Hepatocyte (in vitro differentiated cells): ENCODE measurements around the gene IGFBP6.

Experiments
- EZH2 ChIP-seq: fragments of 200-600 bp; sonication (generic); IDR thresholded peaks from 2 replicates; pipeline ENCODE4 v1.6.1; 2016; ENCODE audit warnings: antibody characterized with exemption, mild to moderate bottlenecking, borderline replicate concordance
- EZH2phosphoT487 ChIP-seq: fragments of 200-600 bp; sonication (generic); IDR thresholded peaks from one replicate; pipeline ENCODE4 v1.6.1; 2018; ENCODE audit warnings: antibody characterized with exemption, mild to moderate bottlenecking, low read depth, moderate library complexity; ENCODE audit not compliant: unreplicated experiment, severe bottlenecking
- TF ChIP-seq, protein P1 (sequence below): fragments of 200-600 bp; sonication (generic); IDR thresholded peaks from 2 replicates; pipeline ENCODE4 v1.5.1; 2016; ENCODE audit warnings: antibody characterized with exemption, mild to moderate bottlenecking; ENCODE audit not compliant: poor library complexity

DNA sequence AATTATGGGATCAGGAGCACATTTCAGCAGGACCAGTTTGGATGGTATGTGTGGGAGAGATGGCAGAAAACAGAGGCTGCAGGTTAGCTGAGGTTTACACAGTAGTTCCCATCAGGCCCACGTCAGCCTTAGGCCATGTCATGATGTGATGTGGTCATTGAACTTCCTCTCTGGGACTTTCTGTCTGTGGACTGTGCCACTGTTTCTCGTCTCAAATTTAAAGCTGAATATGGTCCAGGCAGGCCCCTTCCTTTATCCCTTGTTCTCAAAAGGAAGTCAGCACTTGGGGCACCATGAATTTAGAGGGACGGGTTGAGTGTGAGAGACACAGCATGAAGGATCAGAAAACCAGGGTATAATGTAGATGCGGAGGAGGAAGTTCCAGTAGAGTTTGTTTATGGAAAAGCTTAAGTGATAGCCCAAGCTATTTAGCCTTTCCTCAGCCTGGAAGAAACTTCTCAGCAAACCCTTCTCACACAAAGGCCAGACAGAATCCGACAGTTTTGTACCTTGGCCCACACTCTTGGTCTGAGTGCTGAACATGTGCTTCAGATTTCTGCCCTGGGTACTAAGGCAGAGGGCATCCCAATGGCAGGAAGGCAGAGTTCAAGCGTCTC lies 3.6 kb upstream of the IGFBP6 start:
- TF ChIP-seq, protein P1, sequence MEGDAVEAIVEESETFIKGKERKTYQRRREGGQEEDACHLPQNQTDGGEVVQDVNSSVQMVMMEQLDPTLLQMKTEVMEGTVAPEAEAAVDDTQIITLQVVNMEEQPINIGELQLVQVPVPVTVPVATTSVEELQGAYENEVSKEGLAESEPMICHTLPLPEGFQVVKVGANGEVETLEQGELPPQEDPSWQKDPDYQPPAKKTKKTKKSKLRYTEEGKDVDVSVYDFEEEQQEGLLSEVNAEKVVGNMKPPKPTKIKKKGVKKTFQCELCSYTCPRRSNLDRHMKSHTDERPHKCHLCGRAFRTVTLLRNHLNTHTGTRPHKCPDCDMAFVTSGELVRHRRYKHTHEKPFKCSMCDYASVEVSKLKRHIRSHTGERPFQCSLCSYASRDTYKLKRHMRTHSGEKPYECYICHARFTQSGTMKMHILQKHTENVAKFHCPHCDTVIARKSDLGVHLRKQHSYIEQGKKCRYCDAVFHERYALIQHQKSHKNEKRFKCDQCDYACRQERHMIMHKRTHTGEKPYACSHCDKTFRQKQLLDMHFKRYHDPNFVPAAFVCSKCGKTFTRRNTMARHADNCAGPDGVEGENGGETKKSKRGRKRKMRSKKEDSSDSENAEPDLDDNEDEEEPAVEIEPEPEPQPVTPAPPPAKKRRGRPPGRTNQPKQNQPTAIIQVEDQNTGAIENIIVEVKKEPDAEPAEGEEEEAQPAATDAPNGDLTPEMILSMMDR: no peak
- no peak for TF ChIP-seq EZH2
- no peak for TF ChIP-seq EZH2phosphoT487
